Muscle of leg (tissue), 11 donors: ENCODE measurements around the gene LGALS9. TPM values are rescaled to one million over a fixed set of nuclear protein-coding genes. Genes with fewer than 3 reads are reported as not detected.
"Not testable (repeated sequence)": the region's sequence is repeated elsewhere in the genome, so short reads cannot be mapped to it uniquely, and the experiment has no call there.

Experiments
- DNase-seq: peaks from one replicate; pipeline ENCODE4 v3.0.0; 2013
- H3K27ac ChIP-seq: one replicate; pipeline ENCODE4 v1.5.1; 2013; ENCODE audit warnings: mild to moderate bottlenecking, low read length, control low read depth
- H3K27me3 ChIP-seq: one replicate; pipeline ENCODE4 v1.6.1; 2013; ENCODE audit warnings: low read length; ENCODE audit not compliant: control insufficient read depth, insufficient read depth
- H3K36me3 ChIP-seq: one replicate; pipeline ENCODE4 v1.6.1; 2013; ENCODE audit warnings: low read length; ENCODE audit not compliant: control insufficient read depth, insufficient read depth
- H3K4me1 ChIP-seq: one replicate; pipeline ENCODE4 v1.6.1; 2013; ENCODE audit warnings: low read length; ENCODE audit not compliant: control insufficient read depth, insufficient read depth
- H3K4me3 ChIP-seq: one replicate; pipeline ENCODE4 v1.5.1; 2013; ENCODE audit warnings: low read length, control low read depth
- H3K9me3 ChIP-seq: replicated peaks from 2 replicates; pipeline ENCODE4 v1.6.1; 2013; ENCODE audit warnings: low read depth, low read length; ENCODE audit not compliant: control insufficient read depth
- WGBS: methylation state at CpG from one replicate; pipeline ENCODE4 v1.1.5; 2013; ENCODE audit warnings: missing lambda C conversion rate; ENCODE audit not compliant: insufficient coverage; 5-methylcytosine and 5-hydroxymethylcytosine counted together
- polyA plus RNA-seq, 8 donors: library from polyadenylated mRNA; unstranded; fragments of 120-200 nt; gene quantifications; one replicate each; pipeline versions ENCODE4 v1.2.1 to v1.2.3, GENCODE V29; 2013; ENCODE audit warnings: inconsistent platforms in 1 of 8, low replicate concordance in 1 of 8; ENCODE audit not compliant: insufficient read length in 8 of 8, insufficient read depth in 1 of 8
- total RNA-seq: library from RNA; stranded (reverse); fragments of 120-200 nt; gene quantifications from one replicate; pipeline ENCODE4 v1.2.4, GENCODE V29; 2013

Gene LGALS9
- total and polyA plus RNA-seq, 9 donors = 6.2 to 14.1 (median 12.4) TPM

DNA sequence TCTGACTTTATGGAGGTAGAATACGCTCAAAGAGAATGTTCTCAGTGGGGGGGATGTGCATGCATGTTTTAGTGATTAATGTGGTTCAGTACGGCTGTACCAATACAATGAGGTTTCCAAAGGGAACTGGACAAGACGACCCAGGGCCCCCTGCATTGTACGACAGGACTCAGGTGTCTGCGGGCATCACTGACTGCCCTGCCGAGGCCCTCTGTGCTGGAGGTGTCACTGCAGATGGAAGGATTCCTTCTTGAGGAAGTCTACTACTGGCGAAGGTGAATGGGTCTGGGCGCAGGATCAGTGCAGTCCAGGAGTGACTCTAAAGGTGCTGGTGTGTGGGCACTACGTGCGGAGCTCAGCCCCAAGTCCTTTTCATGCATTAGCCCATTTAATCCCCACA lies 3.5 kb upstream of the LGALS9 start:
- peaks cover 37% of the 10 kb centered on the region for H3K36me3 ChIP-seq
- 80% methylated on average over 8 of the region's 10 CpGs for WGBS
- H3K4me3 ChIP-seq = no peak overlapping the region
- H3K9me3 ChIP-seq = no peaks in the 10 kb centered on the region
- H3K4me1 ChIP-seq = peaks cover 25% of the 10 kb centered on the region
- H3K27me3 ChIP-seq = no peaks in the 10 kb centered on the region
- no peak overlapping the region for H3K27ac ChIP-seq
- DNase-seq = no peak

DNA sequence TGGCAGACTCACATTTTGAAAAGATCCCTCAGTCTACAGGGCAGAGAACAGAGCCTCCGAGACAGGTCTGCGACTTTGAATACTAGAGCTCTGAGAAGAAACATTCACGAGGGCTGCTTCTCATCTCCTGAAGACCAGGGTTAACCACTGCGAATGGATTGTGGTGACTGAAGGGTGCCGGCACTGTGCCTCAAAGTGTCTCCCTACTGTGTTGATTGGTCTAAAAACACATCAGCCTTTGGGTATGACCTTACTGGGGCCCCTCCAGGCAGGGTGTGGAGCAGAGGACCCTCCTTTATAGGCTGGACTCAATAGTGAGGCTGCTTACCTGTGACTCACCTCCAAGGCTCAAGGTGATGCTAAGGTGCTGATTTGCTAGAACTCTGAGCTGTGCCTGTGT lies 2.6 kb upstream of the LGALS9 start:
- 75% methylated on average over 4 of the region's 5 CpGs for WGBS
- peaks cover 25% of the 10 kb centered on the region for H3K4me1 ChIP-seq
- no peak for DNase-seq

DNA sequence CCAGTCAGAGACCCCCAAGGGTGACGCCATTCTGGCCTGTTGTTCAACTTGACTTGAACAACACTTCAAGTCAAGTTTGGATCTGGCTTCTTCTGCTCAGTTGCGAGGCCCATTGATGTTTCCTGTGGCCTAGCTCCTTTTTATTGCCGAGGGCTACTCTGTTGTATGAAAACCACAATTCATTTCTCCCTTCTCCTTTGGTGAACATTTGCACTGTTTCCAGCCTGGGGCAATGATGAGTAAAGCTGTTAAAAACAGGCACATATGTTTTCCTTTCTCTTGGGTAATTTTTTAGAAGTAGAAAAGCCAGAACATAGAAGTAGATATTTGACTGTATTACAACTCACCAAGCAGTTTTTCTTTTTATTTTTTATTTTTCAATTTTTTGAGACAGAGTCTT lies 1.7 kb upstream of the LGALS9 start:
- peaks cover 25% of the 10 kb centered on the region for H3K4me1 ChIP-seq
- 75% methylated on average over 2 of the region's 3 CpGs for WGBS
- H3K36me3 ChIP-seq = peaks cover 19% of the 10 kb centered on the region
- H3K9me3 ChIP-seq, H3K27me3 ChIP-seq, DNase-seq, H3K27ac ChIP-seq, H3K4me3 ChIP-seq: not testable (repeated sequence)

More for the DNA sequence above, 2.6 kb upstream of the LGALS9 start:
- no peaks in the 10 kb centered on the region for H3K27me3 ChIP-seq
- peaks cover 28% of the 10 kb centered on the region for H3K36me3 ChIP-seq
- H3K4me3 ChIP-seq = no peak overlapping the region
- H3K27ac ChIP-seq = no peak overlapping the region
- no peaks in the 10 kb centered on the region for H3K9me3 ChIP-seq

DNA sequence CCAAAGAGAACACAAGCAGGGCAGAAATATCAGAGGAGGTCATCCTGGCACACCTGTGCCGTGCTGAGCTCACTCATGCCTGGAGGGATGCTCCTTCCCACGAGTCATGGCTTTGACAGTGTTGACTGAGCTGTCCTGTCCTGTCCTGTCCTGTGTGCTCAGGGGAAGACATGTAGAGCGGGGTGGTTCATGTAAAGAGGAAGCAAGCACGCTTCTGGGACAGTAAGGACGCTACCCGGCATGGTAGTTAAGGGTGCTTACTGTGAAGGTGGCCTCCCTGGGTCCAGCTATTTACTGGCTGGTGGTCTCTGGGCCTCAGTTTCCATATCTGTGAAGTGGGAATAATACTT lies 398 bp downstream of the LGALS9 start:
- H3K4me3 ChIP-seq = peak overlapping the region; percentile 44
- H3K27ac ChIP-seq = peak overlapping the region; percentile 65
- peaks cover 4% of the 10 kb centered on the region for H3K36me3 ChIP-seq
- 79% methylated on average over 4 of the region's 6 CpGs for WGBS
- H3K9me3 ChIP-seq = no peaks in the 10 kb centered on the region
- H3K4me1 ChIP-seq = peaks cover 21% of the 10 kb centered on the region
- no peak for DNase-seq
- no peaks in the 10 kb centered on the region for H3K27me3 ChIP-seq

DNA sequence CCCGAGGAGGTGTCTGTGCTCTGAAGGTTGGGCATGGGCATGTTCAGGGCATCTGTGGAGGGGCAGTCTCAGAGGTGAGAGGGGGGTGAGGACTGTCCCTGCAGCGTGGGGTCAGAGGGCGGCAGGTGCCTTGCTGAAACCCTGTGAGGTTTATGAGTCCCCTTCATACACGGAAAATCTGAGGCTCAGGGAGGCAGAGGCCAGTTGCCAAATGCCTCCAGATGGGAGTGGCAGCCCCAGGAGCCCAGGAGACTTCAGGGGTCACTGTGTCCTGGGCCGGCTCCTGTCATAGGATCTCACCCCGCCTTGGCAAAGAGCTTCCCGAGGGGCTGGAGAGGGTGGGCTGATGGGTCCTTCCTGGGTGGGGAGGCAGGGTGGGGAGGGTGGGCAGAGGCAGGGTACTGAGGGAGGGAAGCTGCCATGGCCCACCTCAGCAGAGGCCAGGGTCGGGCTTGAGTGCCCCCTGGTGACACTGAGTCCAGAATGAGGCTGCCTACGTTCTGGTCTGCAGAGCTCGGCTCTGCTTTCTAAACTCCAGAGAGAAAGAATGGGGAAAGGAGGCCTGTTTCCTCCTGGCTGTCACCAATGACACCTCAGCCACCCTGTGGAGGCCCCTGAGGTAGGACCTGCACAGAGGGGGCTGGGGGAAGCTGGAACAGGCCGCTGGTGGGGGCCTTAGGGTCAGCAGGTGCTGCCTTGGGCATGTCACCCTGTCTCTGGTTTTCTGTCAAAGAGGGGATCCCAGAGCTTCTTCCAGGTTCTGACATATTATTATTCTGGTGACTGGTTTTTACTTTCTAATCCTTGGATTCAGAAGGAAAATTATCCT lies 1.1 kb downstream of the LGALS9 start:
- H3K4me1 ChIP-seq = peaks cover 21% of the 10 kb centered on the region
- H3K27ac ChIP-seq = peak overlapping the region; percentile 42
- H3K36me3 ChIP-seq = no peaks in the 10 kb centered on the region

DNA sequence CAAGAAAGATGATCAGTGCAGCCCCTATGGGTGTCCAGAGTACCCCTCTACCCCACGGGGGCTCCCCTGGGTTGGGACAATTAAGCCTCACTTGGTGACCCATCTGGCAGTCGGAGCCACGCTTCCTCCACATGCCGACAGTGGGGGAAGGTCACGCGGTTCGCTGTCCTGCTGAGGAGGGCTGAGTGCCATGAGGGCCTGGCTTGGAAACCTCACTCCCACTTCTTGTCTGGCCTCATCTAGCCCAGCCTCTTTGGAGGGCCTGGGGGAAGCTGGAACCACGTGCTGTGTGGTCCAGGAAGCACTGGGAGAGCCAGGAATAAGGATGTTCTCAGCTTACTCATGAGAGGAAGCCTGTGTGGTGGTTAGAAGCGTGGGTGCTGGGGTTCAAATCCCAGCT lies 1.8 kb downstream of the LGALS9 start:
- peak overlapping the region; percentile 65 for H3K27ac ChIP-seq
- H3K4me3 ChIP-seq, H3K9me3 ChIP-seq, H3K36me3 ChIP-seq, H3K27me3 ChIP-seq: not testable (repeated sequence)
- DNase-seq = peak; percentile 95
- H3K4me1 ChIP-seq = peaks cover 21% of the 10 kb centered on the region
- WGBS = 6% methylated on average over 5 of the region's 9 CpGs

More for the DNA sequence above, 1.1 kb downstream of the LGALS9 start:
- H3K4me3 ChIP-seq = peak overlapping the region; percentile 44
- H3K27me3 ChIP-seq = no peaks in the 10 kb centered on the region
- H3K9me3 ChIP-seq = no peaks in the 10 kb centered on the region
- 73% methylated on average over 8 of the region's 11 CpGs for WGBS
- DNase-seq = no peak

DNA sequence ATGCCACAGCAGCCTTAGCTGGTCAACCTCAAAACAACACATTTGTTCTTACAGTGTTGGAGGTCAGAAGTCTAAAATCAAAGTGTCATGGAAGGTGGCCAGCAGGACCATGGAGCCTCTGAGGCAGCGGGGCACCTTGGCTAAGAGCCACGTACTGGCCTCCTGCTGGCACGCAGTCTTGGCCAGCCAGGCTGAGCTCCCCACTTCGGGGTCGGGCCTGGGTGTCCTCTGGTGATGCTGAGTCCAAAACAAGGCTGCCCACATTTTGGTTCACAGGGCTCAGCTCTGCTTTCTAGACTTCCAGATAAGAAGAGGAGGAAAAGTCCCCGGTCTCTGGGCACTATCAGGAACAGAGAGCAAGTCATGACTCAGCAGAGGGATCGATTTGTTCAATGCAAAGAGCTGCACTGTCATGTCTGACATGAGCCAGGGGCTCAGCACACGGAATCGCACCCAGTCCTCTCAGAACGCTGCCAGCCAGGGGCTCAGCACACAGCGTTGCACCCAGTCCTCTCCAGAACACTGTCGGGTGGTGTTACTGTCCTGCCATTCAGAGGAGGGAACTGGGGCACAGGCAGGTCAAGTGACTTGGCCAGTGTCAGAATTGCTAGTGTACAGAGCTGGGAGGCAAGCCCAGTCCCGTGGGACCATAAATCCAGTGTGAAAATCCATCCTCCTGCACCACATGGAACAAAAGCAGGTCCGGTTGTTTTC lies 2.5 kb downstream of the LGALS9 start:
- H3K36me3 ChIP-seq = no peaks in the 10 kb centered on the region
- DNase-seq = no peak
- no peaks in the 10 kb centered on the region for H3K9me3 ChIP-seq
- peak overlapping the region; percentile 65 for H3K27ac ChIP-seq
- no peak overlapping the region for H3K4me3 ChIP-seq
- peaks cover 21% of the 10 kb centered on the region for H3K4me1 ChIP-seq
- H3K27me3 ChIP-seq = no peaks in the 10 kb centered on the region
- 78% methylated on average over 12 of the region's 14 CpGs for WGBS

DNA sequence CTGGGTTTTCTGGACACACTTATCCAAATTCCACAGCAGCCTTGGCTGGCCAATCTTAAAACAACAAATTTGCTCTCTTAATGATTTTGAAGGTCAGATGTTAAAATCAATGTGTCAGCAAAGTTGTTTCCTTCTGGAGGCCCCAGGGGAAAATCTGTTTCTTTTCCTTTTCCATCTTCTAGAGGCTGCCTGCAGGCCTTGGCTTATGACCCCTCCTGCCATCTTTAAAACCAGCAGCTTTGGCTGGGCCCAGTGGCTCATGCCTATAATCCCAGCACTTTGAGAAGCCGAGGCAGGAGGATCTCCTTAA lies 3.0 kb downstream of the LGALS9 start:
- Histone ChIP-seq H3K4me3 (no peak overlapping the region), H3K4me1 (peaks cover 21% of the 10 kb centered on the region), H3K27me3 (no peaks in the 10 kb centered on the region), H3K9me3 (no peaks in the 10 kb centered on the region), H3K36me3 (no peaks in the 10 kb centered on the region), H3K27ac (no peak overlapping the region)
- no peak for DNase-seq
- WGBS = no CpG with 5 or more reads among the region's 1 CpG

DNA sequence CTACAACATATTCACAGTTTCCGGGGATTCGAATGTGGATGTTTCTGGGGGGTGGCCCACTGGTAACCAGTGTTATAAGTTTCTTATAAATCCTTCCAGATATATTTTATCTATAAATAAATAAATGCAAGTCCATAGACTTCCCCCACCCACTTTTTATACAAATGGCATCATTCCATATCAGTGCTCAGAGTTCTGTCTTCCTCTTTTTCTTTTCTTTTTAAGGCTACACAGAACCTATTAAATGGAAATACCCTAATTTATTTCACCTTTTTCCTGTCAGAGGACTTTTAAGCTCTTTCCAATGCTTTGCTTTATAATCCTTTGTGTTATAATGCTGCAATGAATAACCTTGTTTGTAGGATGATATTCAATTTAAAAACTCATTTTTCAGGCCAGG lies 3.8 kb downstream of the LGALS9 start:
- no peak for DNase-seq
- WGBS = no CpG with 5 or more reads among the region's 2 CpGs
- Histone ChIP-seq H3K4me1 (peaks cover 21% of the 10 kb centered on the region), H3K4me3 (no peak overlapping the region), H3K36me3 (no peaks in the 10 kb centered on the region), H3K9me3 (no peaks in the 10 kb centered on the region), H3K27ac (no peak overlapping the region), H3K27me3 (no peaks in the 10 kb centered on the region)

DNA sequence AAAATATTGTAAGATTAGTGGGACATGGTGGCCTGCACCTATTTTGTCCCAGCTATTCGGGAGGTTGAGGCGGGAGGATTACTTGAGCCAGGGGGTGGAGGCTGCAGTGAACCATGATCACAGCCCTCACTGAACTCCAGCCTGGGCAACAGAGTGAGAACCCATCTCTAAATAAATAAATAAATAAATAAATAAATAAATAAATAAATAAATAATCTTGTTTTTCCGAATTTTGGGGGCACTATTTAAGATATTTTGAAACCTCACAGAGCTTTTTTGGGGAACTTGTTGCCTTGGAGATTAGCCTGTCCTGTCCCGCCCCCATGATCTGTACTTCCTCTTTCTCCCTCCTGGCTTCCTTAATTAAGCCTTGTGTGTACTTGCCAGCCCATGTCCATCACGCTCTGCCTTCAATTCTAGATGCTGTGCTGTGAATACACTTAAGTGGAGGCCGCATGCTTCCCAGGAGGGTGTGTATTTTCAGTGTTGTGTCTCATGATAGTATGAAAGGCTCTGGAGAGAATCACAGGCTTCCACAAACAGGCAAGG lies 4.4 kb downstream of the LGALS9 start:
- H3K4me3 ChIP-seq = no peak overlapping the region
- H3K27me3 ChIP-seq = no peaks in the 10 kb centered on the region
- WGBS = 94% methylated on average over 2 of the region's 6 CpGs
- H3K36me3 ChIP-seq = no peaks in the 10 kb centered on the region
- DNase-seq = peak; percentile 63
- H3K4me1 ChIP-seq = peaks cover 21% of the 10 kb centered on the region
- no peak overlapping the region for H3K27ac ChIP-seq
- no peaks in the 10 kb centered on the region for H3K9me3 ChIP-seq
